IMR-90 (cell line): Measurements from ENCODE around the gene ANKRD53. TPM values are rescaled to one million over a fixed set of nuclear protein-coding genes. Genes with fewer than 3 reads are reported as not detected.

ENCODE experiments used
- ATAC-seq: fragments of 200-7000 bp; cut with Tn5 transposase; 2 replicates; pipeline ENCODE4 v1.9.1; 2020; ENCODE audit warnings: low read depth, mild to moderate bottlenecking, moderate library complexity
- BruUV-seq: library from RNA; stranded (reverse); fragments of 400-500 nt; replicated peaks from 2 replicates; lab custom pipeline; 2021; lab: Mats Ljungman, UMichigan
- CTCF ChIA-PET: fragments of 300-600 bp; formaldehyde crosslinking; extraction: SDS; loops from one replicate; lab custom pipeline; 2021; ENCODE audit warnings: antibody characterized with exemption; lab: Yijun Ruan, JAX
- POLR2A ChIA-PET: fragments of 300-600 bp; sonication (Branson Sonifier 250); formaldehyde crosslinking; loops from one replicate; lab custom pipeline; 2022; ENCODE audit warnings: antibody characterized with exemption; ENCODE audit not compliant: unreplicated experiment; lab: Charles Lee
- DNase-seq: peaks from one replicate; pipeline ENCODE4 v3.0.0; 2013
- H2AFZ ChIP-seq: replicated peaks from 2 replicates; pipeline ENCODE3; 2013; ENCODE audit warnings: low read length, mild to moderate bottlenecking; ENCODE audit not compliant: poor library complexity
- H2AK5ac ChIP-seq: 2 replicates; pipeline ENCODE4 v1.6.1; 2013; ENCODE audit warnings: low read depth, low read length, inconsistent platforms
- H2AK9ac ChIP-seq: replicated peaks from 2 replicates; pipeline ENCODE3; 2013; ENCODE audit warnings: mild to moderate bottlenecking, low read depth, low read length, moderate library complexity; ENCODE audit not compliant: poor library complexity
- H2BK120ac ChIP-seq: 2 replicates; pipeline ENCODE4 v1.6.1; 2013; ENCODE audit warnings: low read depth, low read length, inconsistent platforms
- H2BK15ac ChIP-seq: 3 replicates; pipeline ENCODE4 v1.6.1; 2013; ENCODE audit warnings: low read depth, low read length, inconsistent platforms
- H2BK20ac ChIP-seq: 2 replicates; pipeline ENCODE4 v1.6.1; 2013; ENCODE audit warnings: low read depth, mild to moderate bottlenecking, inconsistent platforms, low read length, moderate library complexity
- H2BK5ac ChIP-seq: 2 replicates; pipeline ENCODE4 v1.6.1; 2013; ENCODE audit warnings: mild to moderate bottlenecking, low read depth, low read length, inconsistent platforms; ENCODE audit not compliant: poor library complexity, severe bottlenecking
- H3K14ac ChIP-seq: replicated peaks from 2 replicates; pipeline ENCODE4 v1.6.1; 2013; ENCODE audit warnings: low read depth, low read length, inconsistent platforms
- H3K18ac ChIP-seq: 2 replicates; pipeline ENCODE4 v1.6.1; 2013; ENCODE audit warnings: low read depth, low read length, control low read depth
- H3K23ac ChIP-seq: 2 replicates; pipeline ENCODE4 v1.6.1; 2013; ENCODE audit warnings: low read depth, low read length, inconsistent platforms
- H3K27ac ChIP-seq: 2 replicates; pipeline ENCODE4 v1.5.1; 2013; ENCODE audit warnings: mild to moderate bottlenecking, control low read depth, low read length; ENCODE audit not compliant: insufficient read depth
- H3K27me3 ChIP-seq: 2 replicates; pipeline ENCODE4 v1.6.1; 2013; ENCODE audit warnings: low read length; ENCODE audit not compliant: control insufficient read depth, insufficient read depth
- H3K36me3 ChIP-seq: 2 replicates; pipeline ENCODE4 v1.6.1; 2013; ENCODE audit warnings: low read length, mixed read lengths; ENCODE audit not compliant: control insufficient read depth, insufficient read depth
- H3K4ac ChIP-seq: 2 replicates; pipeline ENCODE4 v1.6.1; 2013; ENCODE audit warnings: low read depth, low read length, inconsistent platforms
- H3K4me1 ChIP-seq: 2 replicates; pipeline ENCODE4 v1.6.1; 2013; ENCODE audit warnings: low read length, mixed read lengths; ENCODE audit not compliant: control insufficient read depth, insufficient read depth
- H3K4me2 ChIP-seq: 2 replicates; pipeline ENCODE4 v1.6.1; 2013; ENCODE audit warnings: low read depth, mild to moderate bottlenecking, control low read depth, low read length, moderate library complexity
- H3K4me3 ChIP-seq: 2 replicates; pipeline ENCODE4 v1.5.1; 2013; ENCODE audit warnings: low read depth, mild to moderate bottlenecking, control low read depth, low read length, moderate library complexity; ENCODE audit not compliant: insufficient read depth
- H3K56ac ChIP-seq: 2 replicates; pipeline ENCODE4 v1.6.1; 2013; ENCODE audit warnings: low read length, inconsistent platforms; ENCODE audit not compliant: insufficient read depth; ENCODE audit errors: extremely low read depth
- H3K79me1 ChIP-seq, 2 experiments: 2 replicates each; pipeline ENCODE4 v1.6.1; 2013; ENCODE audit warnings: low read length in 2 of 2, inconsistent platforms in 1 of 2, low read depth in 1 of 2
- H3K9ac ChIP-seq: 2 replicates; pipeline ENCODE4 v1.6.1; 2013; ENCODE audit warnings: low read depth, low read length, control low read depth
- H3K9me1 ChIP-seq: 2 replicates; pipeline ENCODE4 v1.6.1; 2013; ENCODE audit warnings: low read length, inconsistent platforms; ENCODE audit not compliant: insufficient read depth
- H3K9me3 ChIP-seq: 2 replicates; pipeline ENCODE4 v1.6.1; 2013; ENCODE audit warnings: low read length; ENCODE audit not compliant: control insufficient read depth, insufficient read depth
- H4K20me1 ChIP-seq: 2 replicates; pipeline ENCODE4 v1.6.1; 2013; ENCODE audit warnings: low read length, inconsistent platforms; ENCODE audit not compliant: insufficient read depth
- H4K5ac ChIP-seq: 2 replicates; pipeline ENCODE4 v1.6.1; 2013; ENCODE audit warnings: mild to moderate bottlenecking, low read depth, low read length, control low read depth
- H4K8ac ChIP-seq, 2 experiments: 2 replicates each; pipeline ENCODE4 v1.6.1; 2013; ENCODE audit warnings: low read depth in 2 of 2, low read length in 2 of 2, control low read depth in 1 of 2, inconsistent platforms in 1 of 2
- H4K91ac ChIP-seq: 2 replicates; pipeline ENCODE4 v1.6.1; 2013; ENCODE audit warnings: low read depth, low read length, inconsistent platforms; ENCODE audit not compliant: insufficient read depth
- MAFK ChIP-seq: IDR thresholded peaks from 2 replicates; pipeline ENCODE4 v1.6.1; 2012; ENCODE audit warnings: low read depth, low read length, improper control_type of control experiment
- MAZ ChIP-seq: IDR thresholded peaks from 2 replicates; pipeline ENCODE4 v1.6.1; 2012; ENCODE audit warnings: low read depth, mild to moderate bottlenecking, low read length, improper control_type of control experiment, moderate library complexity, borderline replicate concordance
- MXI1 ChIP-seq: IDR thresholded peaks from 2 replicates; pipeline ENCODE4 v1.6.1; 2012; ENCODE audit warnings: low read depth, mild to moderate bottlenecking, low read length, moderate library complexity, borderline replicate concordance
- NFE2L2 ChIP-seq: fragments of 150-350 bp; IDR thresholded peaks from 2 replicates; pipeline ENCODE4 v1.6.1; 2016; ENCODE audit warnings: low read depth, mild to moderate bottlenecking, low read length
- WGBS, 2 experiments: methylation state at CpG; one replicate each; pipeline versions ENCODE4 v1.1.5 to v1.1.7; 2013; ENCODE audit warnings: missing lambda C conversion rate in 2 of 2; ENCODE audit not compliant: insufficient read length in 1 of 2; ENCODE audit errors: extremely low coverage in 2 of 2; 5-methylcytosine and 5-hydroxymethylcytosine counted together
- dilution Hi-C: fragments of 300-500 bp; cut with HindIII; formaldehyde crosslinking; loops from one replicate; pipeline ENCODE4 v1.14.3; 2018; ENCODE audit warnings: low sequenced_read_pairs; ENCODE audit not compliant: unreplicated experiment
- in situ Hi-C: fragments of 300-500 bp; cut with MboI; formaldehyde crosslinking; loops from 3 replicates; pipeline ENCODE4 v1.14.3; 2019; ENCODE audit warnings: low sequenced_read_pairs, inconsistent platforms, mixed read lengths
- intact Hi-C: fragments of 100-400 bp; cut with micrococcal nuclease; formaldehyde crosslinking; loops from 2 replicates; pipeline ENCODE4 v1.10.0; 2022
- polyA plus RNA-seq, 3 experiments: library from polyadenylated mRNA; depleted of rRNA; stranded (reverse); fragments of >200 nt; gene quantifications; 2 replicates each; pipeline ENCODE4 v1.2.3, GENCODE V29; 2012; ENCODE audit warnings: low replicate concordance in 1 of 3
- total RNA-seq: library from RNA; depleted of rRNA; stranded (reverse); fragments of >200 nt; gene quantifications from 2 replicates; pipeline ENCODE4 v1.2.3, GENCODE V29; 2012

Gene ANKRD53
- total and polyA plus RNA-seq, 2 of the 4 experiments (the other 2 are of a cell fraction), result 0.54 to 1.0 TPM

GRCh38 chr2:70936979-70937811 lies 41.2 kb upstream of the ANKRD53 start:
- DNase-seq, result no peak
- peak; percentile 51 for ATAC-seq
- Histone ChIP-seq H3K23ac (no peak overlapping the region), H3K9ac (no peak overlapping the region), H3K27ac (no peak overlapping the region), H4K8ac (no peak overlapping the region), H2BK20ac (no peak overlapping the region), H3K56ac (no peak overlapping the region), H3K4ac (no peak overlapping the region), H2AK5ac (no peak overlapping the region), H3K36me3 (no peaks in the 10 kb centered on the region), H3K4me2 (no peak overlapping the region), H3K27me3 (peaks cover 3% of the 10 kb centered on the region; the same call in 1 of the 2 replicates), H2BK15ac (no peak overlapping the region), H3K9me3 (no peaks in the 10 kb centered on the region), H3K9me1 (no peaks in the 10 kb centered on the region), H2BK120ac (no peak overlapping the region), H4K91ac (no peak overlapping the region), H4K20me1 (no peaks in the 10 kb centered on the region; the same call in none of the 2 replicates), H2AK9ac (no peak overlapping the region), H3K79me1 (no peaks in the 10 kb centered on the region), H3K18ac (no peak overlapping the region), H2BK5ac (no peak overlapping the region), H2AFZ (no peak overlapping the region), H4K5ac (no peak overlapping the region), H3K4me3 (no peak overlapping the region), H3K14ac (no peak overlapping the region), H3K4me1 (no peaks in the 10 kb centered on the region)
- ChIA-PET CTCF (interaction anchor here (1.3 to 1.5 kb wide), 2 partner anchors 9 to 11 kb away, joined by 4 to 8 read pairs; no protein-coding TSS in a partner anchor), POLR2A (no interaction called here)
- intact Hi-C loops (no loop called here), in situ Hi-C loops (no loop called here), dilution Hi-C loops (no loop called here)
- TF ChIP-seq NFE2L2 (no peak), MAZ (no peak), MXI1 (no peak), MAFK (no peak)
- WGBS, 2 experiments, result no CpG with 5 or more reads among the region's 10 CpGs
- no TSS peak for BruUV-seq
